Lung (tissue), 12 donors: Measurements from ENCODE around the gene NXPH1. TPM values are rescaled to one million over a fixed set of nuclear protein-coding genes. Genes with fewer than 3 reads are reported as not detected.

ENCODE experiments used
- ATAC-seq: fragments of 200-7000 bp; cut with Tn5 transposase; one replicate; pipeline ENCODE4 v1.9.1; 2020; ENCODE audit warnings: moderate number of reproducible peaks; ENCODE audit not compliant: insufficient read depth, low FRiP score
- DNase-seq, 3 donors: peaks; one replicate each; pipeline ENCODE4 v3.0.0-alpha.2; 2013 to 2017
- H3K27ac ChIP-seq, 2 donors: one replicate each; pipeline ENCODE4 v1.5.1; 2013; ENCODE audit warnings: mild to moderate bottlenecking in 2 of 2, moderate library complexity in 2 of 2, control low read depth in 1 of 2, inconsistent platforms in 1 of 2, low read depth in 1 of 2, low read length in 1 of 2
- H3K27me3 ChIP-seq, 3 donors: one replicate each; pipeline ENCODE4 v1.5.1; 2013; ENCODE audit warnings: low read length in 2 of 3; ENCODE audit not compliant: control insufficient read depth in 3 of 3, insufficient read depth in 3 of 3
- H3K36me3 ChIP-seq, 4 donors: one replicate each; pipeline ENCODE4 v1.5.1; 2013; ENCODE audit warnings: low read length in 4 of 4, mild to moderate bottlenecking in 1 of 4, moderate library complexity in 1 of 4; ENCODE audit not compliant: control insufficient read depth in 4 of 4, insufficient read depth in 4 of 4
- H3K4me1 ChIP-seq, 5 donors: one replicate each; pipeline ENCODE4 v1.5.1; 2013; ENCODE audit warnings: low read length in 5 of 5, mild to moderate bottlenecking in 2 of 5, moderate library complexity in 1 of 5; ENCODE audit not compliant: control insufficient read depth in 5 of 5, insufficient read depth in 5 of 5
- H3K4me3 ChIP-seq: one replicate; pipeline ENCODE4 v1.5.1; 2013; ENCODE audit warnings: mild to moderate bottlenecking, control low read depth, moderate library complexity
- H3K9ac ChIP-seq, 2 donors: one replicate each; pipeline ENCODE4 v1.5.1; 2013; ENCODE audit warnings: low read length in 2 of 2, control low read depth in 1 of 2; ENCODE audit not compliant: insufficient read depth in 1 of 2
- H3K9me3 ChIP-seq, 4 donors: one replicate each; pipeline ENCODE4 v1.5.1; 2013; ENCODE audit warnings: low read length in 3 of 4, mild to moderate bottlenecking in 1 of 4, moderate library complexity in 1 of 4; ENCODE audit not compliant: control insufficient read depth in 4 of 4, insufficient read depth in 3 of 4
- WGBS, 2 donors: extraction: QIAGEN DNeasy Blood & Tissue Kit; methylation state at CpG; one replicate each; pipeline ENCODE4 v1.1.7; 2013; 5-methylcytosine and 5-hydroxymethylcytosine counted together
- polyA plus RNA-seq, 2 donors: library from polyadenylated mRNA; stranded (reverse); fragments of 200-250 nt; gene quantifications; one replicate each; pipeline ENCODE4 v1.2.1, GENCODE V29; 2013
- total RNA-seq, 2 donors: library from RNA; depleted of rRNA in 1 of 2; stranded (reverse); fragments of >200 nt in 1 of 2; gene quantifications; one replicate each; pipeline ENCODE4 v1.2.1, GENCODE V29; 2014 to 2021
- TF ChIP-seq, protein P1 (sequence below): IDR thresholded peaks from 2 replicates; pipeline ENCODE4 v1.5.1; 2012; ENCODE audit warnings: mild to moderate bottlenecking; ENCODE audit errors: control extremely low read depth, extremely low read depth
- donor health status: control.
- donor health status: control.
- donor health status: Bipolar disorder and iron deficiency.
- donor health status: healthy.
- donor health status: DM: yes; HTN: yes; CAD: no.

The NXPH1 gene
- total and polyA plus RNA-seq, 4 donors, result 0.09 to 0.17 TPM; not detected in 2

GRCh38 chr7:8442051-8442813 lies 8.8 kb downstream of the NXPH1 start:
- ATAC-seq (no peak), DNase-seq (no peak)
- H3K27me3 ChIP-seq, result peaks cover 6 to 82% (median 69%) of the 10 kb centered on the region in 3 donors
- peaks cover 0 to 22% (median 0%) of the 10 kb centered on the region in 4 donors for H3K9me3 ChIP-seq
- no peak overlapping the region for H3K9ac ChIP-seq
- no peaks in the 10 kb centered on the region for H3K36me3 ChIP-seq
- TF ChIP-seq, protein P1, sequence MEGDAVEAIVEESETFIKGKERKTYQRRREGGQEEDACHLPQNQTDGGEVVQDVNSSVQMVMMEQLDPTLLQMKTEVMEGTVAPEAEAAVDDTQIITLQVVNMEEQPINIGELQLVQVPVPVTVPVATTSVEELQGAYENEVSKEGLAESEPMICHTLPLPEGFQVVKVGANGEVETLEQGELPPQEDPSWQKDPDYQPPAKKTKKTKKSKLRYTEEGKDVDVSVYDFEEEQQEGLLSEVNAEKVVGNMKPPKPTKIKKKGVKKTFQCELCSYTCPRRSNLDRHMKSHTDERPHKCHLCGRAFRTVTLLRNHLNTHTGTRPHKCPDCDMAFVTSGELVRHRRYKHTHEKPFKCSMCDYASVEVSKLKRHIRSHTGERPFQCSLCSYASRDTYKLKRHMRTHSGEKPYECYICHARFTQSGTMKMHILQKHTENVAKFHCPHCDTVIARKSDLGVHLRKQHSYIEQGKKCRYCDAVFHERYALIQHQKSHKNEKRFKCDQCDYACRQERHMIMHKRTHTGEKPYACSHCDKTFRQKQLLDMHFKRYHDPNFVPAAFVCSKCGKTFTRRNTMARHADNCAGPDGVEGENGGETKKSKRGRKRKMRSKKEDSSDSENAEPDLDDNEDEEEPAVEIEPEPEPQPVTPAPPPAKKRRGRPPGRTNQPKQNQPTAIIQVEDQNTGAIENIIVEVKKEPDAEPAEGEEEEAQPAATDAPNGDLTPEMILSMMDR, result no peak
- H3K27ac ChIP-seq, result no peak overlapping the region
- peaks cover 0 to 17% (median 0%) of the 10 kb centered on the region in 5 donors for H3K4me1 ChIP-seq
- WGBS, 2 donors, result 4 to 7% methylated on average over 51 of the region's 51 CpGs
- H3K4me3 ChIP-seq, result no peak overlapping the region

DNA sequence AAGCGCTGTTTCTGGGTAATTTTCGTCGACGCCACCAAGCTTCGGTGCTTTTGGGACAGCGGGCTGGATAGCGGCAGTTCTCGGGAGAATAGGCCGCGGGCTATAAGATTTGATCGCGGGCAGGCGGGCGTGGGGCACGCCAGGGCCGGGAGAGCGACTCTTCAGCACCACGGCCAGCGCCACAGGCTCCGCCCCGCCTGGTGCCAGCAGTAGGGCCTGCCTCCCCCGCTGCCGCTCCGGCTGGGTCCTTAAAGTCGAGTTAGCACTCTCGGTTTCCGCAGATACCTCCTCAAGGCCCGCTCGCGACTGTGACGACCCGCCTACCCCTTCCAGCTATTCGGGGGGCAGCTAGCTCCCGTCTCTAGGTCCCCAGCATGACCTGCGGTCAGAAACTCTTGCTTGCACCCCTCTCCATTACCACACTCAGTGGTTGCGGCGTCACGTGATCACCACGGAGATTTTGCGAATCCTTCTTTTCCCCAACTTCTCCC lies 9.4 kb downstream of the NXPH1 start:
- Histone ChIP-seq H3K4me3 (no peak overlapping the region), H3K36me3 (no peaks in the 10 kb centered on the region), H3K9me3 (peaks cover 0 to 22% (median 0%) of the 10 kb centered on the region in 4 donors), H3K27me3 (peaks cover 6 to 75% (median 63%) of the 10 kb centered on the region in 3 donors), H3K9ac (no peak overlapping the region), H3K27ac (no peak overlapping the region), H3K4me1 (peaks cover 0 to 17% (median 0%) of the 10 kb centered on the region in 5 donors)
- DNase-seq (peak; percentile 80 to 90 (median 90)), ATAC-seq (peak; percentile 80)
- TF ChIP-seq, protein P1, result no peak
- WGBS, 2 donors, result 1 to 3% methylated on average over 40 of the region's 40 CpGs

GRCh38 chr7:8443576-8444467 lies 10.4 kb downstream of the NXPH1 start:
- H3K36me3 ChIP-seq, result no peaks in the 10 kb centered on the region
- H3K27ac ChIP-seq, result no peak overlapping the region
- DNase-seq, result peak in 2 of 3 donors; percentile 11 to 33
- peaks cover 0 to 22% (median 0%) of the 10 kb centered on the region in 4 donors for H3K9me3 ChIP-seq
- H3K27me3 ChIP-seq, result peaks cover 3 to 66% (median 55%) of the 10 kb centered on the region in 3 donors
- TF ChIP-seq, protein P1, result no peak
- H3K9ac ChIP-seq, result no peak overlapping the region
- 4 to 7% methylated on average over 49 of the region's 49 CpGs for WGBS, 2 donors
- H3K4me1 ChIP-seq, result peaks cover 0 to 17% (median 0%) of the 10 kb centered on the region in 5 donors
- H3K4me3 ChIP-seq, result no peak overlapping the region
- ATAC-seq, result no peak
